PFSK-1 (cell line): Measurements from ENCODE around the gene GTPBP10.

Experiments used
- POLR2AphosphoS5 ChIP-seq: IDR thresholded peaks from 2 replicates; pipeline ENCODE4 v1.6.1; 2012; ENCODE audit warnings: low read depth, mild to moderate bottlenecking, control low read depth, low read length, moderate library complexity
- SIN3A ChIP-seq: IDR thresholded peaks from 2 replicates; pipeline ENCODE4 v1.6.1; 2012; ENCODE audit warnings: mild to moderate bottlenecking, low read length, moderate library complexity, borderline replicate concordance; ENCODE audit not compliant: insufficient read depth
- TAF1 ChIP-seq: IDR thresholded peaks from 2 replicates; pipeline ENCODE4 v1.6.1; 2012; ENCODE audit warnings: low read length, control low read depth, borderline replicate concordance; ENCODE audit not compliant: insufficient read depth
- TF ChIP-seq, protein P1 (sequence below), 2 experiments: IDR thresholded peaks; 2 replicates each; pipeline versions ENCODE4 v1.6.1 to v1.8.0; 2011 to 2012; ENCODE audit warnings: low read depth in 2 of 2, low read length in 2 of 2, control low read depth in 1 of 2, inconsistent platforms in 1 of 2, mild to moderate bottlenecking in 1 of 2, moderate library complexity in 1 of 2; ENCODE audit not compliant: insufficient read depth in 1 of 2

DNA sequence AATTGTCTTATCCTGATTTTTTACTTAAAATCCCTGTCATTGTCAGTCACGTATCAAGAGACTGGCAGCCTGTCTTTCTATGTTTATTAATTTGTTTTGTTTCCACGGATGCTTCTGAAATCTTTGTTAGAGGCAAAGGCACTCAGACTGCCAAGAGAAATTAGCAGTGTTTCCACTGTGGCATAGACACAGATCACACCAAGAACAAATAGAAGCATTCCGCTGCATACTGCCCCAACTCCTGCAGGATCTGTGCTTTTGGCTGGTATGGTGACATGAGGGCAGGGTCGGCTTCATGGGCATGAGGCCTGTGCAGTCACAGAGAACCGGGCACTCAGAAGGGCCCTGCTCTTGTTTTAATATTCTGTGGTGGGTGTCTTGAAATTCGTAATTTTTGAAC is 75.1 kb downstream of the GTPBP10 start:
- TF ChIP-seq TAF1, result no peak
- no peak for TF ChIP-seq POLR2AphosphoS5
- TF ChIP-seq, protein P1, sequence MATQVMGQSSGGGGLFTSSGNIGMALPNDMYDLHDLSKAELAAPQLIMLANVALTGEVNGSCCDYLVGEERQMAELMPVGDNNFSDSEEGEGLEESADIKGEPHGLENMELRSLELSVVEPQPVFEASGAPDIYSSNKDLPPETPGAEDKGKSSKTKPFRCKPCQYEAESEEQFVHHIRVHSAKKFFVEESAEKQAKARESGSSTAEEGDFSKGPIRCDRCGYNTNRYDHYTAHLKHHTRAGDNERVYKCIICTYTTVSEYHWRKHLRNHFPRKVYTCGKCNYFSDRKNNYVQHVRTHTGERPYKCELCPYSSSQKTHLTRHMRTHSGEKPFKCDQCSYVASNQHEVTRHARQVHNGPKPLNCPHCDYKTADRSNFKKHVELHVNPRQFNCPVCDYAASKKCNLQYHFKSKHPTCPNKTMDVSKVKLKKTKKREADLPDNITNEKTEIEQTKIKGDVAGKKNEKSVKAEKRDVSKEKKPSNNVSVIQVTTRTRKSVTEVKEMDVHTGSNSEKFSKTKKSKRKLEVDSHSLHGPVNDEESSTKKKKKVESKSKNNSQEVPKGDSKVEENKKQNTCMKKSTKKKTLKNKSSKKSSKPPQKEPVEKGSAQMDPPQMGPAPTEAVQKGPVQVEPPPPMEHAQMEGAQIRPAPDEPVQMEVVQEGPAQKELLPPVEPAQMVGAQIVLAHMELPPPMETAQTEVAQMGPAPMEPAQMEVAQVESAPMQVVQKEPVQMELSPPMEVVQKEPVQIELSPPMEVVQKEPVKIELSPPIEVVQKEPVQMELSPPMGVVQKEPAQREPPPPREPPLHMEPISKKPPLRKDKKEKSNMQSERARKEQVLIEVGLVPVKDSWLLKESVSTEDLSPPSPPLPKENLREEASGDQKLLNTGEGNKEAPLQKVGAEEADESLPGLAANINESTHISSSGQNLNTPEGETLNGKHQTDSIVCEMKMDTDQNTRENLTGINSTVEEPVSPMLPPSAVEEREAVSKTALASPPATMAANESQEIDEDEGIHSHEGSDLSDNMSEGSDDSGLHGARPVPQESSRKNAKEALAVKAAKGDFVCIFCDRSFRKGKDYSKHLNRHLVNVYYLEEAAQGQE (IDR thresholded peaks at IDR 0.05; ENCODE audit: insufficient read depth in 1 of 2, low read depth in 2 of 2, low read length in 2 of 2), result no peak
- no peak for TF ChIP-seq SIN3A
